Measurements from ENCODE around the gene PMM2.
"Not testable (repeated sequence)": the region's sequence is repeated elsewhere in the genome, so short reads cannot be mapped to it uniquely, and the experiment has no call there.

The PMM2 gene

DNA sequence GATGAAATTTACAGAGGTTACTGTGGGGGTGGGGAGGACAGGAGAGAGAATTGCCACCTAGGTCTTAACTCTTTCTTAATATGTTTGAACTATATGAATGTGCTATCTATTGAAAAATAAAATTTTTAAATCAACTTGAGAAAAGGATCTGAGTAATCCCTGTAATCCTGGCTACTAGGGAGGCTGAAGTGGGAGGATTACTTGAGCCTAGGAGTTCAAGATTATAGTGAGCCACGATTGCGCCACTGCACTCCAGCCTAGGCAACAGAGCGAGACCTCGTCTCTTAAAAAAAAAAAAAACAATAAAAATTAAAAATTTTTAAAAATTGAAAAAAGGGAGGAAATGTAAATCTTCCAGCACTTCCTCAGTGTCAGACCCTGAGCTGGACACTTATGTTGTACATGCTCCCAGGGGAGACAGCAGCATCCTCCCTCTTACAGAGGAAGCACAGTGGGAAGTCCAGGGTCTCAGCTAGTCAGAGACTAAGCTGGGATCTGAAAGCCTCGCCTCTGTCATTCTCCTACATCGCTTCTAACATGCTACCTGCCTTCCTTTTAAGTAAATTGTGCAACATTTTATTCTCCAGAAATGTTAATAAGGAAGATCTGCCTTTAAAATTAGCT lies 21.9 kb downstream of the PMM2 start:
- DNase-seq = no peak

DNA sequence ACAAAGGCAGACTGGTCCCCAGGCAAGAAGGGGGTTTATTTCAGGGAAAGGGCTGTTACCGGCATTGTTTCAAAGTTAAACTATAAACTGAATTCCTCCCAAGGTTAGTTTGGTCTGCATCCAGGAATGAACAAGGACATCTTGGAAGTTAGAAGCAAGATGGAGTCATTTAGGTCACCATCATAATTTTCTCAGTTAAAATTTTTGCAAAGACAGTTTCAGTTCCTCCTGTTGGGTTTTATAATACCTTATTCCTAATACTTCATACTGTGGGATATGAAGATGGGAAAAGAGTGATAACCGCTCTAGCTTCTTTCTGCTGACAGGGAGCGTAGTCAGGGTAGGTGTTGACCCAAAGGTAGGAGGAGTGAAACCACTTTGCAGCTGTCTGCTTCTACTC lies 24.8 kb downstream of the PMM2 start:
- DNase-seq = no peak

DNA sequence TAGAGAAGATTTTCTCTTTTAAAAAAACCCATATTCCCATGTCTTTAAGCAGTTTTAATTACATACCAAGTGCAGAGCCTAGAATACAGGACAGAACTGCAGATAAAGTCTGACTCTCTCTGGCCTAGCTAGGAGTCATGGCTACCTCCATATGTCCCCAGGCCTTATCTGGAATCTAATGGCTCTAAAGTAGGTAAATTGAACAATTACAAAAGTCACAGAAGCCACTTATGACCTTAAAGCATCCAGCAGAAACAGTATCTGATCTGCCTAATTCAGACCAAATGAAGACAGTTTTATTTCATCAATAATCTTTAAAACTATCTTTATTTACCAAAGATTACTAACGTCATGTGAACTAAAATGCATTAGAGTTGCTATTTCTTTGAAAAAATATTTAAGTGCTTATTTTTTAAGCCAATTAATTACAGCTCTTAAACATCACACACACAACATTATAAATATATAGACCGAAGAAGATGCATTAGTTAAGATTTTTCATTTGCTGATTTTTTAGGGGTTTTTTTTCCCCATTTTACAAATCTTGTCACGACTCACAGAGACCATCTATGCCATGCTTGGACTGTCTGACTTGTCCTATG lies 28.7 kb downstream of the PMM2 start:
- DNase-seq = no peak

DNA sequence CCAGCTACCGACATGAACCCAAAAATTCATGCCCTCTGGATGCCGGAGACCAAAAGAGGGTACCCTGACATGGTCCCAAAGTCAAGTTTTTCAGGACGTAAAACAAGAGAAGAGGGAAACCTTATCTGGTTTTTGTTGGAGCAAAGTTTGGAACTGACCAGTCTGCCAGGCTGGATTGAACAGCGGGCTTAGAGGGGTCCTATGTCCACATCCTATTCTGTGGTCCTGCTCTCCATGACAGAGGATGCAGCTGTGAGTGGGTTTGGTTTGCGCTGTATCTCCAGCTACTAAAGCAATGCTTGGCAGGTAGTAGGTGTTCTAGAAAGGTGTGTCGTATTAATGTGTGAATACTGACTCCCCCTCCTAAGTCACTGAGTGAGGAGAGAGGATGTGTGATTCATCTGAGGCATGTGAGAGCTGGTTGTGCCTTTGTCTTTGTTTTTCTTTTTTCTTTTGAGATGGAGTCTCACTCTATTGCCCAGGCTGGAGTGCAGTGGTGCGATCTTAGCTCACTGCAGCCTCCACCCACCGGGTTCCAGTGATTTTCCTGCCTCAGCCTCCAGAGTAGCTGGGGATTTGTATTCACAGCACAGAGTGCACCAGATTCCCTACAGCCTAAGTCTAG lies 31.0 kb downstream of the PMM2 start:
- DNase-seq = no peak

DNA sequence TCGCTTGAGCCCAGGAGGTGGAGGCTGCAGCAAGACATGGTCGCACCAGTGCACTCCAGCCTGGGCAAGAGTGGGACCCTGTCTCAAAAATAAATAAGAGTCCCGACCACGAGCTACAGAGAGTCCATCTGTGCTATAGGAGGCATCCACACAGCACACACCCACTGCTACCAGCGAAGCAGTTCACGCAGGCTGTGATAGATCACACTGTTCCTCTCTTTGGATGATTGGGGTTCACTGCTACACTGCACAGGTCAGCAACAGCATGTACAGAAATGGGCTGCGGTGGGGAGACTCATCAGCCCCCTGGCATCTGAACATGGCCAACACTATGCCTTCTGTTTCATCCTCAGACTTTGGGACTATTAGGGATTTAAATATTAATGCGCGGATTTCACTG lies 33.8 kb downstream of the PMM2 start:
- no peak for DNase-seq

DNA sequence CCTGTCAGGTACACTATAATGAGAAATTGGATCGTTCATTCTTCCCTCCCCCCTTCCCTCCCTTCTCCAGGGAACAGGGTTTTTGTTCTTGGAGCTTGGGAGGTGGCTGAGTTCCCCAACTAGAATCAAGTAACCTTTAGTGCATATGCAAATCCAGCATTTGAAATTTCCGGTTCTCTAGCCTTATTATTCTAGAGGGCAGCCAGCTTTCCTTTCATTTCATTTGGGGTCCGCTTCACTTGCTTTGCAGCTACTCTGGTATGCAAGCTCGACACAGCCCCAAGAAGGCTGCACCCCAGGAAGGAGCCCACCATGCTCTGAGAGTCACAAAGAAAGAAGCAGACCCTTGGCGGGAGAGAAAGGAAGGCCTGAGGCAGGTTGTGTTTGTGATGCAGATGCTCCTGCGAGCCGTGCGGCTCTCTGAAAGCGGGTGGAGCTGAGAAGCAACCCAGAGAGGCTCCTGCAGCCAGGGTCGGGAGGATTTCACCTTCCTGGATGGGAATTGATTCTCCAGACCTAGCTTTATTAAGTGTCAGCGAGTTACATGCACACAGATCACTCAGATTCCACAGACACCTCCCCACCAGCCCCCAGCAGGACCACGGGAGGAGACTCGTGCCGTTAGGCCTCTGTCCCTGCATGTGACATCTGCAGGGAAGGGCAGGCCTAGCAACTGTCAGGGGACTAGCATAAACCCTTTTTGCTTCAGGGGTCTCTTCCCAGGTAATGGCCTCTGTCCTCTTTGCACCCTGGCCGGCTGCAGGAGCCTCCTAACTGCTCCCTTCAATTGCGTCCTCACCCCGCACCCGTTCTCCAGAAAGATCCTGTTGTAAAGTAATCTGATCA lies 34.5 kb downstream of the PMM2 start:
- DNase-seq = no peak

DNA sequence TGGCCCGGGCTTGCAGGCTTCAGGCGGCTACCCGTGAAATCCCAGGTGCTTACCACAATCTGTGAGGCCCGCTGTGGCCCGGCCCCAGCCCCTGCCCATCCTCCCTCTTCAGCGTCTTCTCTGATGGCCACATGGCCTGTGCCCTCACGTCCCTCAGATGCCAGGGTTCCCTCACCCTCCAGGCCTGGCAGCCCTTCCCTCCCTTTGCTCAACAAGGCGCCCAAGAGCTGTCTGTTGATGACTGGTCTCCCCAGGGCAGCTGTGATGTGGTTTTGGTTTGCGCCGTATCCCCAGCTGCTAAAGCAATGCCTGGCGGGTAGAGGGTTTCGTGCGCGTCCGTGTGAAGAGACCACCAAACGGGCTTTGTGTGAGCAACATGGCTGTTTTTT lies 35.1 kb downstream of the PMM2 start:
- DNase-seq = no peak

DNA sequence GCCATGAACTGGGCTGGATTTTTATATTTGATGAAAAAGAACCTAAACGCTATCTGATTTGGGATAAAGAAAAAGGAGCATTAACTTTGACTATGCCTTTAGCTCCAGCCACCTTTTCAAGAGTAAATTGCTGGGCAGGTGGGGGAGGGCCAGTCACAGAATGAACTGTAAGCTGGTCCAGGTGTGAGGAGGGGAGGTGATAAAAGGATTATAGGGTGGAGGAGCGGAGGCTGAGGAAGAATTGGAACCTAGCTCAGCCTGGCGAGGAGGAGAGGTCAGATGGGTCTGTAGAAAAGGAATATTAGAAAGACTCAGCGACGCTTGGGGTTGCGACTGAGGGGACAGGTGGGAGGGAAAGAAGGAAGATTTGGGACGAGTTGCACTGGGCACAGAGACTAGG lies 39.2 kb downstream of the PMM2 start:
- not testable (repeated sequence) for DNase-seq

DNA sequence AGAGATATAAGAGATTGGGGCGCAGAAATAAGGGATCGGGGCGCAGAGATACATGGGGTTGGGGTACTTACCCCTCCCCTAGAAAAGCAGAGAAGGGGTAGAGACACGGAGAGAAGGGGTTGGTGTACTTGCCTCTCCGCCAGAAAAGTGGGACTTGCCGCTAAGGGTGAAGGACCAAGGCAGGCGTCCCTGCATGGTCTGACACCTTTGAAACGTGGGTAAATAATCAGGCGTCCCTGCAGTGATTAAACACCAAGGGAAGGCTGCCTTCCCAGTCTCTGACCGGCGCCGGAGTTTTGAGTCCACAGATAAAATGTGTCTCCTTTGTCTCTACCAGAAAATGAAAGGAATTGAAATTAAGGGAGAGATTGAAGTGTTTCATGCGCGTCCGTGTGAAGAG lies 40.0 kb downstream of the PMM2 start:
- not testable (repeated sequence) for DNase-seq

DNA sequence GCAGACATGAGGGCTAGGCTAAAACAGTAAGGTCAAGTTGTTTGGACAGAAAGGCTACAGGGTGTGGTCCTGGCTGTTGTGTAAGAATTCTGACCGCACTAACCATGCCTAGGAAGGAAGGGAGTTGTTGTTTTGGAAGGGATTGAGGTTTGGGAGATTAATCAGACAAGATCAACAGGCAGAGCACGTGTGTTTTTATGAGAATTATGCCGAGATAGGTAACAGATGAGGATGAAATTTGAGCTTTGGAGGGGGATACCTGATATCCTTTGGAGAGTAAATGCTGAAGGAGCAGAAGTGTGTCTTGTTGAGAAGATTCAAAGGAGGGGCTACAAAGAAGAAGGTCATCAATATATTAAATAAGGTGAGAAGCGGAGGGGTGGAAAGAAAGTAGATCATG lies 44.4 kb downstream of the PMM2 start:
- DNase-seq = not testable (repeated sequence)

DNA sequence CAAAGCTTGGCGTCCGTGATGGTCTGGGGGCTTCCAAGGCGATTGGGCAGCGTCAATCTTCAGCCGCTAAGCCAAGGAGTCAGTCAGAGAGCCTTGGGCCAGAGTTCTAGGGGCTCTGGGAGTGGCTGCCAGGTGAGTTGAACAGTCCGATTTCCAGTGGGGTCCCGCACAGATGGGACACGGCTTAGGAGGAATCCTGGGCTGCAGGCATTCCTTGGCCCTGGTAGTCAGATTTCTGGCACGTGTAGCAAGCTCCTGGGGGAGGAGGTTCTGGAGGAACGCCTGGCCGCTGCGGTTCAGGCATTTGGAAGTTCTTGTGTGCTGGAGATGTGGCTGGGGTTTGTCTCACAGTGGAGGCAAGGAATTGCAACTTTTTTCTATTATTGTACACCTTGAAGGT lies 45.7 kb downstream of the PMM2 start:
- DNase-seq = not testable (repeated sequence)

DNA sequence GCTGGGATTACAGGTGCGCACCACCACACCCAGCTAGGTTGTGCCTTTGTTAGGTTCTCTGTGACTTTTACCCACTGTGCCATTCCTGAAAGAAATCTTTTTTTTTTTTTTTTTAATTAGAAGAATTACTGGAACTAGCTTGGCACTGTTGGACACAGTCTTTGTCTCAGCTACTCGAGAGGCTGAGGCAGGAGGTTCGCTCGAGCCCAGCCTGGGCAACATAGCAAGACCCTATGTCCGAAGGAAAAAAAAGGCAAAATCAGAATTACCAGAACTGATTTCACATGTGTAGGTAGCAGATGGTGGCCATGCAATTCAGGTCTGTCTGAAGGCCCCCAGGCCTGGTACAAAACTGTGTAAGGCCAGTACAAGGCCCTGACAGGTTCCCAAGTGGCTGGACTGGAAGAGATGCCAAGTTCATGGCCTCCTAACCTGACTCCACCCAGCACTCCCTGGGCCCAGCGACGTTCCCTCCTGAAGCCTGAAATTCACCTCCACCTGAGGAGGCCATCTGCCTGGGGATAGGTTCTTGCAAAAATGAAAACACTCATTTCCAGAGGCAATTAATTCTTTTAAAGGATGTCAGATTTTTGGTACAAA lies 48.2 kb downstream of the PMM2 start:
- no peak for DNase-seq

DNA sequence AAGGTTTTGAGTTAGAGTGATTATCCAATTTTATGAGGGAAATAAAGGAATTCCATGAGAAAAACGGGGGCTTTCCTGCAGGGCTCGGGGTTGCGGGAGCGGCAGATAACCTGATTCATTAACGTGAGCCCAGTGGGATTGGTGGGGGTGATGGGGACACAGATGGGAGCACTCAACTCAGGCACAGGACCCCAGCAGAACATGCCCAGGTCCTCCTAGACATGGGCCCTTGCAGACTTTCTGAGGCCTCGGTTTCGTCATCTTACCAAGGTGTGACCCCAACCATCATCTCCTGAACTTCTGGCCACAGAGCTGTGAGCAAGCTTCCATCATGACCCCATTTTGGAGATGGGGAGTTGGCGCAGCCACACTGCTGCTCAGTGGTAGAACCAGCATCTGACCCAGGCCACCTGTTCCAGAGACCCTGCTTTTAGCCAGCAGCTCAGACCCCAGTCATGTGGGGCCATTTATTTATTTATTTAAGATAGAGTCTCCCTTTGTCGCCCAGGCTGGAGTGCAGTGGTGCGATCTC lies 48.8 kb downstream of the PMM2 start:
- no peak for DNase-seq

DNA sequence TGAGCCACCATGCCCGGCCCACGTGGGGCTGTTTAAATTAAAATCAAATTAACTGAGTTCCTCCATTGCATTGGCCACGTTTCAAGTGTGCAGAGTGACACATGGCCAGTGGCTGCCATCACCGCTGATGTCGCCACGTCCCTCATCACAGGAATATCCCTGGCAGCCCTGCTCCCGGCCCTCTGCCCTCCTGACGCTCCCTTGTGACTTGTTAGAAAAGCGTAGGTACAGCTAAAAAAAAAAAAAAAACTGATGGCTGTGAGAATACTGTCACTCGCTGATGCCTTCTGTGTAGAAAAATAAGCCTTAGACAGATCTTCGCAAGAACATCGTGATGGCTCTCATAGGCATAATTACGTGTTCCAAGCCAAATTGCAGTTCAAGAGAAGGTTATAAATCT lies 49.5 kb downstream of the PMM2 start:
- no peak for DNase-seq

DNA sequence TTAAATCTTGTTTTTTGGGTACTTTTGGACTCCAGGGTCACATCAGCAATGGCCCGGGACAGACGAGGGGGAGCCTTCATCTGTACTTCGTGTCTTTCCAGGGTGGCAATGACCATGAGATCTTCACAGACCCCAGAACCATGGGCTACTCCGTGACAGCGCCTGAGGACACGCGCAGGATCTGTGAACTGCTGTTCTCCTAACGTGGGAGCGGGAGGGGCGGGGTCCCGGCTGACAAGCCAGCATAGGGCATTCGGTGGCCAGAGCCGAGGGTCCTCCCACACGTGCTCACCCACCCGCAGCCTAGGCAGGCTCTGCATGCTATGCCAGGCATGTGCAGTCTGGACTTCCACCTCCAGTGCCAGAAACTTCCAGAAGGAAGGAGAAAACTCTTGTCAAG lies 50.0 kb downstream of the PMM2 start:
- DNase-seq = no peak

DNA sequence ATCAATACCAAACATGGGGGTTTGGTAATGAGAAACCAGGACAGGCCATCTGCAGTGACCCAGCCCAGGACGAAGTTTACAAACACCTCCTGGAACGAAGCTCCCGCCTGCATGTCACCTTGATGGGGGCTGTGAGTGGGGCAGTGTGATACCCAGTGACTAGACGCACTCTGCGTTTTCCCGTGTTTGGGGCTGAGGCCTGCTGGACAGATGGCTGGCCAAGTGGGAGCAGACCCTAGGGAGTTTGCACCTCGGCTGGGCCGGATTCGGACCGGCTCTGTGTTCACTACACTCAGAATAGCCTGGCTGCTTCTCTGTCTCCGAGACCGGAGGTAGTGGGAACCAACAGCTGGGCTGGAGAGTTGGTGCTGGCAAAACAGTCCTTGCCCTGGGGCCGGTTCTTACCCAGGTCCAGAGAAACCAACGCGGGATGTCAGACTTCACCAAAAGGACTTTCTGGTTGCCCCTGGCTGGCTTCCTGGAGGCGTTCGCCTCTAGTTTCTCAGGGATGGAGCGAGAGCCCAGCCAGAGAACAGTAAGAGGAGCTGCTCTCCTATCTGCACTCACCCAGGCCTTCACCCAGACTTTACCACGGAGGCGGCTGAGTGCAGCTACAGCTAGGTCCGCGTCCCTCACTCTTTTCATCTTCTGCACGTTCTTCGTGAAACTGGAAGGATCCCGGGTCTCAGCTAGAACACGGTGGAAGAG lies 50.7 kb downstream of the PMM2 start:
- DNase-seq = no peak

DNA sequence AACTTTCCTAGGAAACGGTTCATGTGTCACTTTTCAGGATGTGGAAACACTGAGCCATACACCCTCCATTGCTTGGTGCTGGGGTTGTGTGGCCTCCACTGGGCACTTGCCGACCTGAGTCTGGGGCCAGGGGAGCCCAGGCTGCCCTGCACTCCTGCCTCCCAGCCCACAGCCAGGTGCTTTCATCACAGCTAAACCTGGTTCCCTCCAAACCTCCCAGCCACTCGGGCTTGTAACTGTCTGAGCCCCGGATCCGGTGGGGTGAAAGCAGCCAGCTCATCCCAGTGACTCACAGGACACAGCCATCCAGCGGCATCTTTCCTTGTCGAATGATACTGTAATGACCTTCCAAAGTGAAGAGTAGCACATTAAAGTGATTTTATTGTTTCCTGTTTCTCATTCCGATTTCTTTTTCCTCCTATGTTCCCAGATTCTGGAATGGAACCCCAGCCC lies 51.3 kb downstream of the PMM2 start:
- DNase-seq = no peak

DNA sequence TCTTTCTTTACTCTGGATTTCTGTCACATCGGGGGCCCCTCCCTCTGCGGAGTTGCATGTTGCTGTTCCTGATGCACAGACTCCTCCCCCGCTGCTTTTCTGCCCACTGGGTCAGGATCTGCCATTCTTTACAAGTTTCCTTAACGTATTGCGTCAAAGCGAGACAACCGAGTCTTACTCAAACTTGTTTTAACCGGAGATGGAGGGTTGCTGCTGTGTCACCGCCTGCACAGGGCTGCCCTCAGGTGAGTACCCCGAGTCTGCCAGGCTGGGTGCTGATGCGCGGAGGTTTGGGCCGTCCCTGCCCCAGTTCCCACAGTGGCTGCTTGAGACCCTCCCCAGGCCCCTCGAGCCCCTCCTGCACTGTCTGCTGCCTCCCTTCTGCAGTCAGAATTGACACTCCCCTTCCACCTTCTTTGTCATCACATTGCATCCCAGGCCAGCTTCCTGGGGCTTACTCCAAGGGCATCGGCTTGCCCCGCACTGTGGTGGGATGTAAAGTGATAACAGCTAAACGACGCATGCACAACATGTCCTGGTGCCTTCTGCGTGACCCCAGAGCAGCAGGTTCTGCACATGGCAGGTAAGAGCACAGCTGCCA lies 51.9 kb downstream of the PMM2 start:
- no peak for DNase-seq

DNA sequence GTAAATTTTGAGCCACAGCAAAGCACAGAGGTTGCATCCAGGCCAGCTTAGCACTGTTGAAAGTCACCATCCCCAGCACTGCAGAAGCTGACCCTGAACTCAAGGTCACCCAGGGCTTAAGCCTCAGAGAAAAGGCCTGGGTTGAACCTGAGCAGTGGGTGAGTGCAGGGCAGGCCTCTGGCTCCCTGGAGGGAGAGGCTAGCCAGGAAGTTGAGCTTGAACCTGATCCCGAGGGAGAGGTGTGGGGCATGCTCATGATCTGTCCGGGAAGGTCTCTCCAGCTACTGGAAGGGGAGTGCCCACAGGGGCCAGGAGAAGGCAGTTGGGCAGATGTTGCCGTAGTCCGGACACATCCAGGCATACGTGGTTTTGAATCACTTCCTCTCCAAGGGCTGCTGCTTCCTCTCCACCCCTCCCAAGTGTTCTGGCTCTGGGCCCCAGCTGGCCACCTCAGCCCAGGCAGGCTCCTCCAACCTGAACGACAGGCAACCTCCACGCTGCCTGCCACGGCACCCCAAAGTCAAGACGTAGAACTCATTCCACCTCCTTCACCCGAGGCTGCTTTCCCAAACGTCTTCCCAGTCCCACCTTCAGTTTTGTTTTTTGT lies 52.7 kb downstream of the PMM2 start:
- peak; percentile 61 for DNase-seq

DNA sequence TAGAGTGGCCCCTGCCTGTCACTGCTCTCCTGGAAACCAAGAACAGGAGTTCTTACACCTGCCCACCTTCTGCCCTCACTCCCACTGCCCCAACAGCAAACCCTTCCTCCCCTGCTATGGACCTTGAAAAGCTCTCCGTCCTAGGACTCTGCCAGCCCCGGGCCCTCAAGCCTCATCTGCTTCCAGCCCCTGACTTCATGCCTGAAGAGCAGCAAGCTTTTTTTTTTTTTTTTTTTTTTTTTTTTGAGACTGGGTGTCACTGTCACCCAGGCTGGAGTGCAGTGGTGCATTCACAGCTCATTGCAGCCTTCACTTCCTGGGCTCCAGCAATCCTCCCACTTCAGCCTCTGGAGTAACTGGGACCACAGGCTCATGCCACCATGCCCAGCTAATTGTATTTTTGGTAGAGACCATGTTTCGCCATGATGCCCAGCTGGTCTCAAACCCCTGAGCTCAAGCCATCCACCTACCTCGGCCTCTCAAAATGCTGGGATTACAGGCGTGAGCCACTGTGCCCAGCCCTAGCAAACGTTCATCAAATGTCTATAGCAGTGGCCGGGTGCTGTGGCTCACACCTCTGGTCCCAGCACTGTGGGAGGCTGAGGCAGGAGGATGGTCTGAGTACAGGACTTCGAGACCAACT lies 54.2 kb downstream of the PMM2 start:
- no peak for DNase-seq

DNA sequence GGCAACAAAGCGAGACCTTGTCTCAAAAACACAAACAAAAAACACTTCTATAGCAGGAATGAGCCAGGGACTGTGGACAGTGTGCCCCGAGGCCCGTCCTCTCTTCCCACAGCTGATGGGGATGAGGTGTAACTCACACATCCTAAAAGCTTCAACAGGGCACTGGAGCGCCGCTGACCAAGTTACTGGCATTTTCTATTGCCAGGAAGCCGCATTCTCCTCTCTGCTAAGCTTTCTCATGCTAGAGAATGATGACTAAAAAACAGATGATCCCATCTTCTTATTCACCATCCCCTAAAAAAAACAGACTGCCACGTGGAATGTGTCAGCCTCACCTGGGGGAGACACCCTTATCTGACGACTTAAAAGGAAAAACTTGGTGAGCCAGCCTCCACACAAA lies 54.9 kb downstream of the PMM2 start:
- DNase-seq = no peak
